ENCODE results near the gene CNNM4.
A peak's percentile ranks its signal among the peaks of the same experiment; 100 is the strongest.

Gene CNNM4

GRCh38 chr2:96763511-96764252, 3.0 kb downstream of the CNNM4 start:
- H4K20me1 ChIP-seq (ENCODE audit: insufficient read depth, low read length), result no peaks in the 10 kb centered on the region
- no peaks in the 10 kb centered on the region for H3K9me3 ChIP-seq (ENCODE audit: insufficient read depth, low read length)
- H3K4me1 ChIP-seq (ENCODE audit: low read length), result peaks cover 59% of the 10 kb centered on the region
- no peak overlapping the region for H2AFZ ChIP-seq (ENCODE audit: low read depth, low read length)
- H3K27me3 ChIP-seq (ENCODE audit: low read depth, low read length), result no peaks in the 10 kb centered on the region
- H3K79me2 ChIP-seq (ENCODE audit: low read length), result peaks cover 18% of the 10 kb centered on the region
- H3K36me3 ChIP-seq (replicated peaks; ENCODE audit: low read depth, low read length), result no peaks in the 10 kb centered on the region
- H3K27ac ChIP-seq (ENCODE audit: low read length), result no peak overlapping the region
- peak overlapping the region; percentile 85 for H3K4me3 ChIP-seq (ENCODE audit: low read length)
- peak overlapping the region; percentile 85 for H3K4me2 ChIP-seq (ENCODE audit: low read length)
- peak overlapping the region; percentile 29; the same call in 1 of the 2 replicates for H3K9ac ChIP-seq (ENCODE audit: low read length)
- peak; percentile 47 for TF ChIP-seq CTCF (IDR thresholded peaks at IDR 0.05; ENCODE audit: low read depth, low read length)
- no peak for TF ChIP-seq EZH2phosphoT487 (IDR thresholded peaks at IDR 0.05; ENCODE audit: low read depth)

GRCh38 chr2:96764253-96764637, 3.5 kb downstream of the CNNM4 start:
- Histone ChIP-seq H3K27me3 (ENCODE audit: low read depth, low read length) (no peaks in the 10 kb centered on the region), H2AFZ (ENCODE audit: low read depth, low read length) (no peak overlapping the region), H4K20me1 (ENCODE audit: insufficient read depth, low read length) (no peaks in the 10 kb centered on the region), H3K9ac (ENCODE audit: low read length) (peak overlapping the region; percentile 29; the same call in 1 of the 2 replicates), H3K36me3 (replicated peaks; ENCODE audit: low read depth, low read length) (no peaks in the 10 kb centered on the region), H3K9me3 (ENCODE audit: insufficient read depth, low read length) (no peaks in the 10 kb centered on the region), H3K27ac (ENCODE audit: low read length) (no peak overlapping the region), H3K4me2 (ENCODE audit: low read length) (peak overlapping the region; percentile 85), H3K79me2 (ENCODE audit: low read length) (peaks cover 18% of the 10 kb centered on the region), H3K4me1 (ENCODE audit: low read length) (peaks cover 60% of the 10 kb centered on the region), H3K4me3 (ENCODE audit: low read length) (peak overlapping the region; percentile 85)
- TF ChIP-seq EZH2phosphoT487 (IDR thresholded peaks at IDR 0.05; ENCODE audit: low read depth), result no peak
- TF ChIP-seq CTCF (IDR thresholded peaks at IDR 0.05; ENCODE audit: low read depth, low read length), result no peak

- Histone ChIP-seq H3K4me3 (ENCODE audit: low read length) (peak overlapping the region; percentile 56), H2AFZ (ENCODE audit: low read depth, low read length) (no peak overlapping the region), H3K79me2 (ENCODE audit: low read length) (peaks cover 18% of the 10 kb centered on the region), H3K27ac (ENCODE audit: low read length) (no peak overlapping the region), H3K36me3 (replicated peaks; ENCODE audit: low read depth, low read length) (no peaks in the 10 kb centered on the region), H4K20me1 (ENCODE audit: insufficient read depth, low read length) (no peaks in the 10 kb centered on the region), H3K27me3 (ENCODE audit: low read depth, low read length) (no peaks in the 10 kb centered on the region), H3K9ac (ENCODE audit: low read length) (no peak overlapping the region), H3K9me3 (ENCODE audit: insufficient read depth, low read length) (no peaks in the 10 kb centered on the region), H3K4me2 (ENCODE audit: low read length) (peak overlapping the region; percentile 80), H3K4me1 (ENCODE audit: low read length) (peaks cover 42% of the 10 kb centered on the region)
- TF ChIP-seq CTCF (IDR thresholded peaks at IDR 0.05; ENCODE audit: low read depth, low read length), result no peak
- no peak for TF ChIP-seq EZH2phosphoT487 (IDR thresholded peaks at IDR 0.05; ENCODE audit: low read depth)
Observed at GRCh38 chr2:96767135-96767871, 6.6 kb downstream of the CNNM4 start.

- peak overlapping the region; percentile 56 for H3K4me3 ChIP-seq (ENCODE audit: low read length)
- H4K20me1 ChIP-seq (ENCODE audit: insufficient read depth, low read length), result no peaks in the 10 kb centered on the region
- no peaks in the 10 kb centered on the region for H3K9me3 ChIP-seq (ENCODE audit: insufficient read depth, low read length)
- H3K9ac ChIP-seq (ENCODE audit: low read length), result no peak overlapping the region
- H3K4me1 ChIP-seq (ENCODE audit: low read length), result peaks cover 40% of the 10 kb centered on the region
- H3K27ac ChIP-seq (ENCODE audit: low read length), result no peak overlapping the region
- TF ChIP-seq EZH2phosphoT487 (IDR thresholded peaks at IDR 0.05; ENCODE audit: low read depth) (no peak), CTCF (IDR thresholded peaks at IDR 0.05; ENCODE audit: low read depth, low read length) (no peak)
- H2AFZ ChIP-seq (ENCODE audit: low read depth, low read length), result no peak overlapping the region
- H3K79me2 ChIP-seq (ENCODE audit: low read length), result peaks cover 17% of the 10 kb centered on the region
- peak overlapping the region; percentile 80 for H3K4me2 ChIP-seq (ENCODE audit: low read length)
- H3K27me3 ChIP-seq (ENCODE audit: low read depth, low read length), result no peaks in the 10 kb centered on the region
- no peaks in the 10 kb centered on the region for H3K36me3 ChIP-seq (replicated peaks; ENCODE audit: low read depth, low read length)
Observed at GRCh38 chr2:96768083-96768561, 7.4 kb downstream of the CNNM4 start.

All from OCI-LY3 (cell line).